Colon (tissue), 2 donors: ENCODE measurements around the gene CD300LD.
"Not testable (repeated sequence)": the region's sequence is repeated elsewhere in the genome, so short reads cannot be mapped to it uniquely, and the experiment has no call there.

Source experiments
- FAIRE-seq: peaks from 2 replicates; lab custom pipeline; 2012; peaks lifted over from hg19 to GRCh38; lab: Jason Lieb, UNC
- donor health status: control.
- donor health status: control.

Gene CD300LD

DNA sequence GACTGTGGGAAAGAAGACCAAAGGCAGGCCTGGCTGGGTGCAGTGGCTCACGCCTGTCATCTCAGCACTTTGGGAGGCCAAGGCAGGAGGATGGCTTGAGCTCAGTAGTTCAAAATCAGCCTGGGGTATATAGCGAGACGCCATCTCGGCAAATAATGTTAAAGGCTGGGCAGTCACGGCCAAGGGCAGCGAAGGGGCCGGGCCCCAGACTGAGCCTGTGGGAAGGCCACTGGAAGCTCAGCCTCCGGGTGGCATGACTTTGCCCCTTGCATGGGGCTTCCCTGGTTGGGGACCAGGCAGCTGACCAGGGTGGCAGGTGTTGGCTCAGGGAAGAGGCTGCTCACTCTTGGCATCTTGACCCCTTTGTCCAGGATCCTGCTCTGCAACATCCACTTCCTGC is 14.0 kb upstream of the CD300LD start:
- no peak for FAIRE-seq

DNA sequence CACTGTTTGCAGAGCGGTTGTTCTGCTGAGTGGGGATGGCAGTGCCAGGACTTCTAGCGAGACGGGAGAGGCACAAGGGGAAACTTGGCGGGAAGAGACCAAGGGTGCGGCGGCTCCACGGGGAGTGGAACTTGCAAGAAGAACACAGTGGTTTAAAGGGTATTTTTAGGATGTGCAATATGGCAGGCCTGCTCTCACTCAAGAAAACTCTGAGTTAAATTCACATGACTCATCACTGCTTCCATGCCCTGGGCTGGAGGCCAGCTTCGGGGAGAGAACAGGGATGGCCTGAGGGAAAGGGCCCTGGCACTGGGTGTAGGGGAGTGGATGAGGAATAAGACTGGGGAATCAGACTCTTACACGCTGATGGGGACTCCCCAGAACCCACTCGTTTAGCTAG is 13.3 kb upstream of the CD300LD start:
- FAIRE-seq: no peak

DNA sequence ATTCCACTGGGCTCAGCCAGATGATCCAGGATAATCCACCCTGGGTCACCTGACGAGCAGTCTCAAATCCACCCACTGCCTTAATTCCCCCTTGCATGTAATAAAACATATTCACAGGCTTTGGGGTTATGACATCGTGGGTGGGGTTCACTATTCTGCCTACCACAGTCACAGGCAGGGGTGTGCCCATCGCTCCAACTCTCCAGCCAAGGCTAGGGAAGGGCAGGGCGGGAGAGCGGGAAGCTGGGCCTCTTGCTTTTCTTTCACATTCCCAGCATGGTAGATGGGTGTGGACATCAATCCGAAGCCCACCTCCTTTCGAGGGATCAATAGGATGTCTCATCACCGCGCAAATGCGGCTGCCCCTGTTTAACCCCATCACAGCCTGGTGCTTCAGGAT is 12.7 kb upstream of the CD300LD start:
- no peak for FAIRE-seq

DNA sequence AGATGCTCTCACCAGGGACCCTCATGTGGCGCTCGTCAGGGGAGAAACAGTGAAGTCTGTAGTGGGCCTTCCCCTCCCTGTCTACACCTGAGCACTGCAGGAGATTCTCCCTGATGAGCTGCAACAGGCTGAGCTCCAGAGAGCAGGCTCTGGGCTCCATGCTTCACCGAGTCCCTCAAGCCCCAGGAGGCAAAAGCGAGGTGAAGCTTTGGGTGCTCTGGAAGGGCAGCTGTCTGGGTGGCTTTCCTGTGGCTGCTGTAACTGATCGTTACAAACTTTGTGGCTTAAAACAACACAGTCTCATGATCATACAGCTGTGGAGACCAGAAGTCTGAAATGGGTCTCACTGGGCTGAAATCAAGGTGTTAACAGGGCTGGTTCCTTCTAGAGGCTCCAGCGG is 12.1 kb upstream of the CD300LD start:
- no peak for FAIRE-seq

DNA sequence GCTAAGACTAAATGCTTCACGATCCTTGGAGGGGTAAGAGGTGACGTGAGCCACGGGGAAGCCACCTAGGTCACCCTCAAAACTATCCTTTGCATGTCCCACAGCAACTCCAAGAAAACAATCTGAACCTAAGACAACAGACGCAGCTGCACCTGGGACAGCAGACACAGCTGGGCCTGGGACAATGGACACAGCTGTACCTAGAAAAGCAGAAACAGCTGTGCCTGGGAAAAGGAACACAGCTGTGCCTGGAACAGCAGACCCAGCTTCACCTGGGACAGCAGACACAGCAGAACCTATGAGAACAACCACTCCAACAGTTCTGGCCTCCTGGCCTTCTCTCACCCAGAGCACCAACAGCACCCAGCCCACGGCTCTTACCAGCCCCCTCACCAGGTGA is 11.7 kb upstream of the CD300LD start:
- no peak for FAIRE-seq

DNA sequence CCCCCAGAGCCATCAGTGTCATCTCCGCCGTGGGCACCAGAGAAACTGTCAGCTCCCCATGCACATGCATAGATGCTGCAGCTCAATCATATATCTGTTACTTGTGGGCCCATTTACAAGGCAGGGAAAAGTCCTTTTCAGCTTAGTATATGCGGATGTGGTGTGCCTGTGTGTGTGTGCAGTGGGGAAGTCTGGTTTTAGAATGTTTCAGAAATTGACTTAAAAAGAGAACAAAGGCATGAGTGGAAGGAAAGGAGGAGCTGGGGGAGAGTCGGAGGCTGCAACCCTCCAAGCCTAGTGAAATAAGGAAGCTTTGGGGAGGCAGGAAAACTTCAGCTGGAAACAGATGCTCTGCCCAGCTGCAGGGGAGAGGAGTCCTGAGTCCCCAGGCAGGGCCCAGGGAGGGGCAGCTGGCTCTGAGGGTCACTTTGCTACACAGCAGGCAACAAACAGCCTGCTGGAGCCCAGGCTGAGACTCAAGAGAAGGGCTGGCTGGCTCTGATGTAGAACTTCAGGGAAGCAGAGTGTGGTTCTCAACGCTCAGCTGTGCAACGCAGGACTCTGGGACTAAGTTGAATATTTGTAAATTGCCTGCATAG is 11.1 kb upstream of the CD300LD start:
- no peak for FAIRE-seq

DNA sequence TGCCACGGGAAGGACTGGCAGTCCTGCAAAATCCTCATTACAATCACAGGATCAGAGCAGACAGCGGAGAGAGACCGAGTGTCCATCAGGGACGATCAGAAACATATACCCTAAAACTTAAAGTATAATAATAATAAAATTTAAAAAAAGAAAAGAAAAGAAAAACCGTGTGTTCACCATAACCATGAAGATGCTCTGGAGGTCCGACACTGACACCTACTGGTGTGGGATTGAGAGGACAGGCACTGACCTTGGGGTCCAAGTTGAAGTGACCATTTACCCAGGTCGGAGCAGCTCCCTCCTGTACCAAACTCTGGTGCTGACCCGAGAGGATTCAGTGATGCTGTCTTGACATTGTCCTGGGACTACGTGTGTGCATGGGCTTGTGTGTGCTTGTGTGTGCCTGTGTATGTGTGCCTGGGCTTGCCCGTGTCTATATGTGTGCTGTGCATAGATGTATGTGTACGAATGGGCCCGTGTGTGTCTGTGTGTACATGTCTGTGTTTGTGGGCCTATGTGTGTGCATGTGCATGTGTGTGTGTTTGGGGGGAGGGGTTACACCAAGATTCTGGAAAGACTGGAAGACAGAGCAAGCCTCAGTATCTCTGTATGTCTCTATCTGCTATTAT is 10.0 kb upstream of the CD300LD start:
- FAIRE-seq: no peak

DNA sequence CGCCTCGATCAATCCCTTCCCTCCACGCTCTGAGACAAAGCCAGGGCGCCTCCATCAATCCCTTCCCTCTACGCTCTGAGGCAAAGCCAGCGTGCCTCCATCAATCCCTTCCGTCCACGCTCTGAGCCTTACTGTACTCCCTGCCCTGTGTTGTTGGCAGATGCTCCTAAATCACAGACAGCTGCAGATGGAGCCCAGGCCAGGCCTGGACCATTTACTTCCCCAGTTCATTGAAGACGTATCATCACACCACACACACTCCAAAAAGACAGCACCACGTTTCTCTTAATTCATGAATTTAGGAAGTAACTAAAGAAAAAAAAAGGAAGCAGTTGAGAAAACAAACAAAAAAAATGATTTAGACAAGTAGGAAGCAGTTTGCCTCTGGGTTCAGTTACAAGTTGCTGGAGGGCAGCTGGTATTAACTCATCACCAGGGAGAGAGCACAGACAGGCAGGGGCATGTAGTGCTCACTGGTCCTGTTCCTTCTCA is 7.4 kb upstream of the CD300LD start:
- no peak for FAIRE-seq

DNA sequence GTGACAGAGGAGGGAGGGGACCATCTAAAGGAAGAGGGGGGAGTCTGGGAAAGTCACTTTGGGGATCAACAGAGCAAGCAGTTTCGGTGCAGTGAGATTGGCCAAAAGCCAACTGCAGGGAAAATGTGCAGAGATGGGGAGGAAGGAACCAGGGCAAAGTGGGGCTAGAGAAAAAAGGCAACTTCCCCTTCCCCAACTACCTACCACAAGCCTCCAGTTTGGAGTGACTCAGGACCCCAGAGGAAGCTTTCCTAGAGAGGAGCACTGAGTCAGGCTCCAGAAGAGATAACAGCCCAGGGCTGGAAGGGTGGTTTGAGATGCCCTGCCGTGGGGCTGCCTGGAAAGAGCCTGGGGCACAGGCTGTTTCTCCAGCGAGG is 6.9 kb upstream of the CD300LD start:
- no peak for FAIRE-seq

DNA sequence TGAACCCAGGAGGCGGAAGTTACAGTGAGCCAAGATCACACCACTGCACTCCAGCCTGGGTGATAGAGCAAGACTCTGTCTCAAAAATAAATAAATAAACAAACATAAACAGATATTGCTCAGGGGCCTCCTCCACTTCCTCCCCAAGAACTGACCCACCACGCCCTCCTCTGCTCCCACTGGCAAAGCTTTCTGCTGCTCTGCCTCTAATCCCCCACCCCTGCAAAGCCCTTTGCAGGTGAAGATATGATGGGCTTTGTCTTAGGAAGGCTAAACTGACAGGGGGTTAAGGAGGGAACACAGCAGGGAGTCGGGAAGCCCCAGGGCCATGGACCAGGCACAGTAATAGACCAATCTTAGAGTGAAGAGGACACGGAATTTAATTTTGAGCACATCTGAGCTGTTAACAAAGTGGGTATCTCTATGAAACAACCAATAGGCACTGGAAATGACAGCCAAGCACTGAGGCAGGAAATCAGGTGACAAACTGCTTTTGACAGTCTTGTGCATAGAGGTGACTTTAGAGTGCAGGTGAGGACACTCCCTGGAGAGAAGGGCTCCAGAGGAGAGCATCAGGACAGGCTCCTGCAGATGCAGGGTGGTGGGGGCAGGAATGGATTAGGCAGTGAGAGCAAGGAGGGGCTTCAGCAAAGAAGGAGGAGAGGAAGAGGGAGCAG is 6.4 kb upstream of the CD300LD start:
- FAIRE-seq: no peak

DNA sequence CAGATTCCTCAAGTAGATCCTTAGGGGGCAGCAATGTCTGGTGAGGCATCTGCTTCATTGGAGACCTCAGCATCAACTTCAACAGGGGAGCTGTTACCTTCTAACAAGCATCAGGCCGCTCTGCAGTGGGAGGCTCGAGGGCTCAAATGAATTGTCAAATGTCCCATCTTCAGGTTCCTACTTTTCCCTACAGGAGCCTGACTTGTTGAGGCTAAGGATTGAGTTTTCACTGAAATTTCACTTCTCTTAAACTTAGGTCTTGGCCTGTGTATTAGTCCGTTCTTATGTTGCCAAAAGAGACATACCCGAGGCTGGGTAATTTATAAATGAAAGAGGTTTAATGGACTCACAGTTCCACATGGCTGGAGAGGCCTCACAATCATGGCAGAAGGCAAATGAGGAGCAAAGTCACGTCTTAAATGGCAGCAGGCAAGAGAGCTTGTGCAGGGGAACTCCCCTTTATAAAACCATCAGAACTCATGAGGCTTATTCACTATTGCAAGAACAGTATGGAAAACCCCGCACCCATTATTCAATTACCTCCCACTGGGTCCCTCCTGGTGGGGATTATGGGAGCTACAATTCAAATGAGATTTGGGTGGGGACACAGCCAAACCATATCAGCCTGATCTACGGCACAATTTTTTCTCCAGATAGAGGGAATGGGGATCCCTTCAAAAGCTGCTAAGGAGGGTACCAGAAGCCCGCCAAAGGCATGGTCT is 5.1 kb upstream of the CD300LD start:
- FAIRE-seq: no peak

DNA sequence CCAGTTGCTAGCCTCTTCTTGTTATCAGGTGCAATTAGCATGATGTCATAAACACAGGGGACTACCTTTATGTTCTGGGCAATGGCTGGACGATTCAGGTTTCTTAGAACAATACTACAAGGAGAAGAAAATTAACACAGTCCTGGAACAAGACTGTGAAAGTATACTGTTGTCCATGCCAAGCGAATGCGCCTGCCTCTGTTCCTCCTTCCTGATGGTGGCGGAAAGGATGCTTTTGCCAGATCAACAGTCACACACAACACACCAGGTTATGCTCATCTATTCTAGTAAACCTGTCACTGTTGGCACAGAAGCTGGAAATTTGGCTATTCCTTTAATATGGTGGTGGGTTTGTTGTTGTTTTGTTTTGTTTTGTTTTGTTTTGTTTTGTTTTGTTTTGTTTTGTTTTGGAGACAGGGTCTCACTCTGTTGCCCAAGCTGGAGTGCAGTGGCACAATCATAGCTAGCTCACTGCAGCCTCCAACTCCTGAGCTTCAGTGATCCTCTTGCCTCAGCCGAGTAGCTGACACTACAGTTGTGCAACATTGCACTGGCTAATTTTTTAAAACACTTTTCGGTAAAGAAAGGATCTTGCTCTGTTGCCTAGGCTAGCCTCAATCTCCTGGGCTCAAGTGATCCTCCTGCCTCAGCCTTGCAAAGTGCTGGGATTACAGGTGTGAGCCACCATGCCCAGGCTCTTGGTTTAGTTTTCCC is 3.1 kb upstream of the CD300LD start:
- no peak for FAIRE-seq

DNA sequence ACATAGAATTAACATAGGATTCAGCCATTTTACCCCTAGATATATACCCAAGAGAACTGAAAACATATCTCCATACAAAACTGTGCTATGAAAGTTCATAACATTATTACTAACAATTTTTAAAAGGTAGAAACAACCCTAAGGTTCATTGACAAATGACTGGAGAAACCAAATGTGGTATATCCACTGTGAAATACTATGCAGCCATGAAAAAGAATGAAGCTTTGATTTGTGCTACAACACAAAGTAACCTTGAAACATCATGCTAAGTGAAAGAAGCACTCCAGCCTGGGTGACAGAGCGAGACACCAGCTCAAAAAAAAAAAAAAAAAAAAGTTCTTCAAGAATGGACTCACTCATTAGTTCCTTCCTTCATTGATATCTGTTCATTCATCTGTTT is 580 bp downstream of the CD300LD start:
- no peak for FAIRE-seq

DNA sequence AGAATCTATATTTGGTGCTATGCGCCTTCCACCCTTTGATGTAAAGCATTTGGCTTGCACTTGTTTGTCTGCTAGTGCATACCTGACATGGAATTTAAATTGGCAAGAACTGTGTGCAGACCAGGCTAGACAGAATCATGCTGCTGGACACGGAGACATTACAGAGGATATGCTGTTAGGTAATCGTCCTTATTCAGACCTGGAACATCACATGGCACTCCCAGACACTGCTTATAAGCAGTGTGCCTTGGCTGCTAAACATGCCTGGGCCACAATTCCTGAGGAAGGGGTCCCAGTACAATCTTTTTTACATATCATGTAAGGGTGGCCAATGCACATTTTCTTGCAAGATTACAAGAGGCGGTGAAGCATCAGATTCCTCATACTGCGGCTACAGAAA is 6.4 kb downstream of the CD300LD start:
- no peak for FAIRE-seq

DNA sequence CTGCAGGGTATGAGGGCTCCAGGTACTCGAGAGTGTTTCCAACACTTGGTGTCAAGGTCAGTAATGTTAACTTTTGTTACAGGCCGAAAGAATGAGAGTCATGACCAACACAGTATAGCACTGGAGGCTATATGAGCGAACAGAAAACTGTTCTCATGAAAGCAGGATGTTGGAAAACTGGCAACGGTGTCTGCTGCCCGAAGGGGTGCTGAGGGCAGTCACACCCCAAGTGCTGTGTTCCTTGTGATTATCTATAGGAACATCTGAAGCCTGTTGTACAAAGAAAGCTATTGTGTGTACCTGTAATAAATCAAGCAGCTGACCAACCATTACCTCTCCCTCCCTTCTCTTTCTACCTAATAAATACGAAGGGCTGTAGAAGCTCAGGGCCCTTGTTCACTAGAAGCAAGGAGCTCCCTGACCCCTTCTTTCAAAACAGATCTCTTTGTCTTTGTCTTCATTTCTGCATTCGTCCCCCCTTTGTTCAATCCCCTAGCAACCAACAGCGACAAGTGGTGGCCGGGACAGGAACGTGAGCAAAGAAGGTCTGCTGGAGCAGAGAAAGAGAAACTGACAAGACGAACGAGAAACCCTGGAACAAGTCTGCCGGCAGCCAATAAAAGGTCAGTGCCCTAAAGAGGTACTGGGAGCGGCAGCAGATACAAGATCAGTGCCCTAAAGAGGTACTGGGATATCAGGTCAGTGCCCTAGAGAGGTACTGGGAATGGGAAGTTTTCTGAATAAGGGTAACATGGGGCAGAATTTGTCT is 7.6 kb downstream of the CD300LD start:
- FAIRE-seq: no peak

DNA sequence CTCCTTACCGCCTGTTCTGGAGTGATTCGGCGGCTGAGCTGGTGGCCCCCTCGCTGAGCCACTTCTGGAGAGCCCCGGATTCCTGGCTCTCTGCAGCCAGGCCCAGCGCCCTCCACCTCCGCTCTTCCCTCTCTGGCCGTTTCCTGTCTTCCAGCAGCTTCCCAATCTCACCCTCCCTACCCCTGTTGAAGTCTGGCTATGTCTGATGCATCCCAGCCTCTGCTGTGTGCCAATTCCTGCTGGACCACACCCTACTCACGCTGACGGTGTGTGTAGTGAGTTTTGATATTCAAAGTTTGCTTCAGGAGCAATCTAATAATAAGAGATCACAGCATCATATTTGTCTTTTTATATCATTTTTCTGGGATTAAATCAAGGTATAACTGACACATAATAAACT is 9.4 kb downstream of the CD300LD start:
- FAIRE-seq: no peak

DNA sequence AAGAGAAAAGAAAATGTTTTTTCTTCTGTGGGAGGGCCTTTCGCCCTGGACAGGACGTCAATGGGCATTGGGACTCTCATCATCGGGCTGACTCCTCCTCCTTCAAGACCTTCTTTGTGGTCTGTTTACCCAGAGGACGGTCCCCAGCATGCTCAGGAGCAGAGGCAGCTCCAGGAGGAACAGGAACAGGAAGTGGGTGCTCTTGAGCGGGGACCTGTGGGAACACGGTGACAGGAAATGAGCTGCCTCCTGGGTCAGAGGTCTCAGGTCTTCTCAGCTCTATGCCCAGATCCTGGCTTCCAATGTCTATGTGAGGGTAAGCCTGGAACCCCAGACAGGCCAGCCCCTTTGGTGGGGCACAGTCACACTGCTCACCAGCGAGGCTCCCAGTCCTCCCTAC is 12.2 kb downstream of the CD300LD start:
- no peak for FAIRE-seq

DNA sequence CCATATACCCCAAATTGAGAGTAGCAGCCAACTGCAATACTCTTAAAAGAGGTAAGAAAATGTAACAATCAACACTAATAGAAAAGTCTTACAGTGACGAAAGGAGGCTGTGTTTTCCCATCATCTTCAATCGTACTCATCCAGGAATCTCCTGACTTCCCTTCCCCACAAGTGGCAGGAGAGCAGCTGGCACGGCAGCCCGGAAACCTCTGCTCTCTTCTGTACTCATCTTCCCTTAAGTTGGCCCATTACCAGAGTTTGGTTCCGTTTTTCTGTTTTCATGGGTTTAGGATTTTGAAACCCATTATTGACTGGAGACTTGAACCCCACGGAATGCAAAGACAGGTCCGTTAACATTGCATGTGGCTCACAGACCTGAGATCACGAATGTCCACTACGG is 13.1 kb downstream of the CD300LD start:
- no peak for FAIRE-seq

DNA sequence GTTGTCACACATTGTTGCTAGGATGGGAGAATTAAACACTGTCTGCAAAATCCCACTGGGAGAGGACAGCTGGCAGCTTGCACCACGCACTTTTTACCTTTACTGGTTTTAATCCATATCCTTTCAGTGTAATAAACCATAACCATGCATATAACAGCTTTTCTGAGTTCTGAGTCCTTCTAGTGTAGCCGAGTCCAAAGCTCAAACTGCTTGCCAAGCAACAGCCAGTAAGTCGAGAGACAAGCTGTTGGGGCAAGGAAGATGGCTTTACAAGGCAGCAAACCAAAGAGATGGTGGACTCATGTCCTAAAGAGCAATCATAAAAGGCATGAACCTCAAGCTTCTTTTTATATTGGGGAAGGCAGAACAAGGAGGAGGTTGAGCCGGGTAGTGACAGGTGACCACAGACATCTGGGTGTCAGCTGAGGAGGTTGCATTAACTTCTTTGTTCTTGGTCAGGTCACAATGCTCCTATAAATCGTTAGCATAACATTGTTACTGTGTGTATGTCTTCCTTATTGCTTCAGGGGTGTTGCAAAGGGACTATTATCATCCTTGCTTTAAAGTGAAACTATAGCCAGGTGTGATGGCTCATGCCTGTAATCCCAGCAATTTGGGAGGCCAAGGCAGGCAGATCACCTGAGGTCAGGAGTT is 17.5 kb downstream of the CD300LD start:
- FAIRE-seq: no peak

DNA sequence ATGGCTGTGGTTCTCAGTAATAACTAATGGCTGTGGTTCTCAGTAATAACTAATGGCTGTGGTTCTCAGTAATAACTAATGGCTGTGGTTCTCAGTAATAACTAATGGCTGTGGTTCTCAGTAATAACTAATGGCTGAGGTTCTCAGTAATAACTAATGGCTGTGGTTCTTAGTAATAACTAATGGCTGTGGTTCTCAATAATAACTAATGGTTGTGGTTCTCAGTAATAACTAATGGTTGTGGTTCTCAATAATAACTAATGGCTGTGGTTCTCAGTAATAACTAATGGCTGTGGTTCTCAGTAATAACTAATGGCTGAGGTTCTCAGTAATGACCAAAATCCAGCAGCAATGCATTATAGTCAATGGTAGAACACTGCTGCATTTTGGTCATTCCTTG is 18.4 kb downstream of the CD300LD start:
- not testable (repeated sequence) for FAIRE-seq

DNA sequence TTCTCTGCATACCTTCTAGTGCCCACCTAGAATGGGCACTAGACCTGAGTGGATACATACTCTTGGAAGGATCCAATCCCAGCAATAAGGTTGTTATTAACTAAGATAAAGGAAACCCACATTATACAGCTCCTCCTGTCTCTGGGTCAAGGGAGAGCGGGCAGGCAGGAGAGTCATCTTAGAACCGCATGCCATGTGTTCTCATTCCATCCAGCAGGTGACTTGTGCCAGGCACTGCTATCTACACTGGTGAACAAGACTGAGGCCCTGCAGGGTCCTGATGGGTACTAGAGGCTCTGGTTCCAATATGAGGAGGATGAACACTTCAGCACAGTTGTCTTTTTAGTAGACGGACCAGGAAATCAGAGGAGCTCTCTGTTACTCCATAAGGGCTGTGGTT is 18.9 kb downstream of the CD300LD start:
- FAIRE-seq: no peak
